Skeletal muscle satellite cell (primary cell): ENCODE data around the gene TCL1B.
"Not testable (repeated sequence)": the region's sequence is repeated elsewhere in the genome, so short reads cannot be mapped to it uniquely, and the experiment has no call there.

Experiments used
- H3K27me3 ChIP-seq: 2 replicates; pipeline ENCODE4 v1.7.0; 2013; ENCODE audit warnings: low read length; ENCODE audit not compliant: control insufficient read depth, insufficient read depth
- H3K36me3 ChIP-seq: 2 replicates; pipeline ENCODE4 v1.7.0; 2013; ENCODE audit warnings: mild to moderate bottlenecking, control low read depth, low read length; ENCODE audit not compliant: insufficient read depth
- H3K4me1 ChIP-seq: 2 replicates; pipeline ENCODE4 v1.7.0; 2013; ENCODE audit warnings: low read length; ENCODE audit not compliant: control insufficient read depth, insufficient read depth
- H3K4me2 ChIP-seq: 2 replicates; pipeline ENCODE4 v1.7.0; 2013; ENCODE audit warnings: mild to moderate bottlenecking, low read length
- H3K4me3 ChIP-seq: 2 replicates; pipeline ENCODE4 v1.7.0; 2013; ENCODE audit warnings: low read length
- H3K9ac ChIP-seq: 2 replicates; pipeline ENCODE4 v1.7.0; 2013; ENCODE audit warnings: mild to moderate bottlenecking, low read depth, low read length, moderate library complexity
- H3K9me3 ChIP-seq: replicated peaks from 2 replicates; pipeline ENCODE4 v1.7.0; 2013; ENCODE audit warnings: mild to moderate bottlenecking, control low read depth, low read length

TCL1B gene

GRCh38 chr14:95707327-95707726, 21.1 kb downstream of the TCL1B start:
- no peak overlapping the region for H3K9ac ChIP-seq
- no peaks in the 10 kb centered on the region for H3K4me1 ChIP-seq
- no peaks in the 10 kb centered on the region for H3K36me3 ChIP-seq

GRCh38 chr14:95710106-95710505, 23.9 kb downstream of the TCL1B start:
- Histone ChIP-seq H3K27me3 (no peaks in the 10 kb centered on the region), H3K4me3 (no peak overlapping the region), H3K9me3 (peaks cover 6% of the 10 kb centered on the region), H3K4me1 (no peaks in the 10 kb centered on the region), H3K9ac (no peak overlapping the region), H3K4me2 (no peak overlapping the region), H3K36me3 (no peaks in the 10 kb centered on the region)

More at GRCh38 chr14:95707327-95707726, 21.1 kb downstream of the TCL1B start:
- Histone ChIP-seq H3K27me3 (no peaks in the 10 kb centered on the region), H3K9me3 (peaks cover 6% of the 10 kb centered on the region), H3K4me3 (no peak overlapping the region), H3K4me2 (no peak overlapping the region)

- peaks cover 9% of the 10 kb centered on the region for H3K9me3 ChIP-seq
- no peaks in the 10 kb centered on the region for H3K27me3 ChIP-seq
- no peaks in the 10 kb centered on the region for H3K36me3 ChIP-seq
- no peak overlapping the region for H3K4me2 ChIP-seq
- H3K4me1 ChIP-seq, result no peaks in the 10 kb centered on the region
- no peak overlapping the region for H3K4me3 ChIP-seq
- no peak overlapping the region for H3K9ac ChIP-seq
Observed at GRCh38 chr14:95711476-95712176, 25.4 kb downstream of the TCL1B start.

- no peaks in the 10 kb centered on the region for H3K4me1 ChIP-seq
- peaks cover 9% of the 10 kb centered on the region for H3K9me3 ChIP-seq
- no peaks in the 10 kb centered on the region for H3K27me3 ChIP-seq
- no peaks in the 10 kb centered on the region for H3K36me3 ChIP-seq
- no peak overlapping the region for H3K4me3 ChIP-seq
- H3K9ac ChIP-seq, result no peak overlapping the region
- no peak overlapping the region for H3K4me2 ChIP-seq
Observed at GRCh38 chr14:95712398-95712797, 26.2 kb downstream of the TCL1B start.

GRCh38 chr14:95713596-95714371, 27.6 kb downstream of the TCL1B start, which contains the start of gene TCL1A:
TCL1A (minus strand) TSS chr14:95714125; CDS start chr14:95714066, 59 bp downstream.
- Histone ChIP-seq H3K9me3 (peaks cover 9% of the 10 kb centered on the region), H3K4me3 (no peak within 1 kb of the TSS), H3K36me3 (no peaks in the 10 kb centered on the region), H3K27me3 (no peaks in the 10 kb centered on the region), H3K4me2 (no peak within 1 kb of the TSS), H3K4me1 (no peaks in the 10 kb centered on the region), H3K9ac (no peak within 1 kb of the TSS)

- no peaks in the 10 kb centered on the region for H3K27me3 ChIP-seq
- no peak overlapping the region for H3K9ac ChIP-seq
- H3K4me1 ChIP-seq, result no peaks in the 10 kb centered on the region
- no peaks in the 10 kb centered on the region for H3K36me3 ChIP-seq
- H3K4me2 ChIP-seq, result no peak overlapping the region
- peaks cover 4% of the 10 kb centered on the region for H3K9me3 ChIP-seq
- H3K4me3 ChIP-seq, result no peak overlapping the region
Observed at GRCh38 chr14:95722525-95723190, 36.4 kb downstream of the TCL1B start.

- Histone ChIP-seq H3K9me3 (peaks cover 4% of the 10 kb centered on the region), H3K27me3 (no peaks in the 10 kb centered on the region), H3K4me3 (no peak overlapping the region), H3K4me2 (no peak overlapping the region), H3K9ac (no peak overlapping the region), H3K36me3 (no peaks in the 10 kb centered on the region), H3K4me1 (no peaks in the 10 kb centered on the region)
Observed at GRCh38 chr14:95725685-95726336, 39.6 kb downstream of the TCL1B start.

GRCh38 chr14:95727056-95727700, 41.0 kb downstream of the TCL1B start:
- no peak overlapping the region for H3K4me2 ChIP-seq
- no peaks in the 10 kb centered on the region for H3K27me3 ChIP-seq
- no peak overlapping the region for H3K9ac ChIP-seq
- H3K4me3 ChIP-seq, result no peak overlapping the region
- no peaks in the 10 kb centered on the region for H3K36me3 ChIP-seq
- no peaks in the 10 kb centered on the region for H3K4me1 ChIP-seq
- peaks cover 4% of the 10 kb centered on the region for H3K9me3 ChIP-seq

- H3K27me3 ChIP-seq, H3K4me1 ChIP-seq, H3K4me2 ChIP-seq, H3K9me3 ChIP-seq, H3K9ac ChIP-seq, H3K36me3 ChIP-seq, H3K4me3 ChIP-seq: not testable (repeated sequence)
Observed at GRCh38 chr14:95729402-95730028, 43.3 kb downstream of the TCL1B start.

GRCh38 chr14:95730126-95730525, 43.9 kb downstream of the TCL1B start:
- Histone ChIP-seq H3K4me2 (no peak overlapping the region), H3K4me3 (no peak overlapping the region), H3K27me3 (no peaks in the 10 kb centered on the region), H3K4me1 (no peaks in the 10 kb centered on the region), H3K9ac (no peak overlapping the region), H3K36me3 (no peaks in the 10 kb centered on the region), H3K9me3 (no peaks in the 10 kb centered on the region)
